ENCODE results near the gene NPB. TPM values are rescaled to one million over a fixed set of nuclear protein-coding genes. Genes with fewer than 3 reads are reported as not detected.

NPB gene
- total RNA-seq, 4 donors from 2014 or later, result 0.41 TPM; not detected in 3

DNA sequence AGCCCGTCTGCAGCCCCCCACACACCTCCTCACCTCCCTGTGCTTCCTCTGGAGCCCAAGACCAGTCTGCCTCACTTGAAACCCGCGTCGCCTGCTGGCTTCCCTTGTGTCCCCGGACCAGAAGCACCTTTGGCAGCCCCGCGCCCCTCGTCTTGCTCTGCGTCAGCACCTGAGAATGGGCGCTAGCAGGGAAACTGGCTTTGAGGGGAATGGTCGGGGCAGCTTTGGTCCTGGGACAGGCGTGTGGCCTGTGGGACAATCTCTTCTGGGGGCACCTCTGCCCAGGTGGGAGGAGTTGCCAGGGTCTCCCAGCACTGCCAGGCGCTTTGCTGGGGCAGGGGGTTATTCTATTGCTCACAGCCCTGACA lies 29.1 kb downstream of the NPB start:
- TF ChIP-seq, protein P1, sequence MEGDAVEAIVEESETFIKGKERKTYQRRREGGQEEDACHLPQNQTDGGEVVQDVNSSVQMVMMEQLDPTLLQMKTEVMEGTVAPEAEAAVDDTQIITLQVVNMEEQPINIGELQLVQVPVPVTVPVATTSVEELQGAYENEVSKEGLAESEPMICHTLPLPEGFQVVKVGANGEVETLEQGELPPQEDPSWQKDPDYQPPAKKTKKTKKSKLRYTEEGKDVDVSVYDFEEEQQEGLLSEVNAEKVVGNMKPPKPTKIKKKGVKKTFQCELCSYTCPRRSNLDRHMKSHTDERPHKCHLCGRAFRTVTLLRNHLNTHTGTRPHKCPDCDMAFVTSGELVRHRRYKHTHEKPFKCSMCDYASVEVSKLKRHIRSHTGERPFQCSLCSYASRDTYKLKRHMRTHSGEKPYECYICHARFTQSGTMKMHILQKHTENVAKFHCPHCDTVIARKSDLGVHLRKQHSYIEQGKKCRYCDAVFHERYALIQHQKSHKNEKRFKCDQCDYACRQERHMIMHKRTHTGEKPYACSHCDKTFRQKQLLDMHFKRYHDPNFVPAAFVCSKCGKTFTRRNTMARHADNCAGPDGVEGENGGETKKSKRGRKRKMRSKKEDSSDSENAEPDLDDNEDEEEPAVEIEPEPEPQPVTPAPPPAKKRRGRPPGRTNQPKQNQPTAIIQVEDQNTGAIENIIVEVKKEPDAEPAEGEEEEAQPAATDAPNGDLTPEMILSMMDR (IDR thresholded peaks at IDR 0.05), result no peak
- TF ChIP-seq EP300 (IDR thresholded peaks at IDR 0.05; ENCODE audit: low read depth), result no peak
- no peak for TF ChIP-seq POLR2AphosphoS5 (IDR thresholded peaks at IDR 0.05)
- TF ChIP-seq POLR2A (IDR thresholded peaks at IDR 0.05), result no peak
- DNase-seq, result no peak
- 77% methylated on average over 13 of the region's 13 CpGs; no CpG with 5 or more reads in 1 of the 2 donors for WGBS, 2 donors (ENCODE audit: low coverage in 1 of 2)
- H3K27ac ChIP-seq, result no peak overlapping the region
- H3K36me3 ChIP-seq, result no peaks in the 10 kb centered on the region
- H3K4me3 ChIP-seq, result no peak overlapping the region
- H3K27me3 ChIP-seq, result peaks cover 17% of the 10 kb centered on the region
- intact Hi-C loops (cut with DNase I; ENCODE audit: low total_unique reads) (no loop called here), in situ Hi-C loops (cut with MboI; ENCODE audit: low pct_ligation_motif_present in 1 of 4, low pct_unique_long_range_greater_than_20kb in 1 of 4, low sequenced_read_pairs in 3 of 4) (no loop called here)
- peaks cover 8 to 31% (median 19%) of the 10 kb centered on the region in 4 donors for H3K4me1 ChIP-seq
- no peaks in the 10 kb centered on the region for H3K9me3 ChIP-seq

DNA sequence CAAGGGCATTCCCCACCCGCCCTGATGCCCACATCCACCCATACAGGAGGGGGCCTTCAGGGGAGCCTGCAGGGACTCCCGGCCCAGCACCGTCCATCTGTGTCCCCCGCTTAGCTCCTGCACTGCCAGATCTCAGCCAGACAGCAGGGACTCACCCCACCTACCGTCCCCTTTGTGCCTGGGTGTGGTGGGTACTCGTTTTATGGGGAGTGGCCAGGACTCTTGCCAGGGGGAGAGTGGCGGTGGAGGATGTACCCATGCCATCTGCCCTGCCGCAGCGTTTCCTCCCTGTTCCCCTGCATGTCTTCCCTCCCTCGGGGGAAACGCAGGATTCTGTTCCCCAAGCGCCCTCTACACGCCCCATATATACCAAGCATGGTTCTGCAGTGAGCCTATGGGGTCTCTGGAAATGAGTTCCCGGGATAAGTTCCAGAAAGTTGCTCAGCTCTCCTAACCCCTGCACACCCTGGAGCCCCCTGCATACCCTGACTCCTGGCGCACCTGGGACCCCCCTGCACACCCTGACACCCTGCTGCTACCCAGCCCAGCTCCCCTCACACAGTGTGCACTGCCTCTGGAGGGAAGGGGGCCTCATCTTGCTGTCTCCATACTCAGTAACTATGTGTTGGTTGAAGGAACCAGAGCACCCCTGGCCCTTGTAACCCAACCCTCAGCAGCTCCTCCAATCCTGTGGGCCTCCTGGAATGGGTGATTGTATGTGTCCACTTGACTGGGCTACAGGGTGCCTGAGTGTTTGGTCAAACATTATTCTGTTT lies 29.7 kb downstream of the NPB start:
- Histone ChIP-seq H3K27me3 (peaks cover 17% of the 10 kb centered on the region), H3K9me3 (no peaks in the 10 kb centered on the region), H3K36me3 (no peaks in the 10 kb centered on the region), H3K27ac (no peak overlapping the region), H3K4me3 (no peak overlapping the region), H3K4me1 (peaks cover 10 to 34% (median 21%) of the 10 kb centered on the region in 4 donors)
- no peak for DNase-seq
- TF ChIP-seq EP300 (IDR thresholded peaks at IDR 0.05; ENCODE audit: low read depth), result no peak
- TF ChIP-seq, protein P1 (IDR thresholded peaks at IDR 0.05), result no peak
- TF ChIP-seq POLR2A (IDR thresholded peaks at IDR 0.05), result no peak
- TF ChIP-seq POLR2AphosphoS5 (IDR thresholded peaks at IDR 0.05), result no peak
- in situ Hi-C loops (cut with MboI; ENCODE audit: low pct_ligation_motif_present in 1 of 4, low pct_unique_long_range_greater_than_20kb in 1 of 4, low sequenced_read_pairs in 3 of 4), result no loop called here
- intact Hi-C loops (cut with DNase I; ENCODE audit: low total_unique reads), result no loop called here
- WGBS, 2 donors (ENCODE audit: low coverage in 1 of 2), result 34% methylated on average over 14 of the region's 15 CpGs; no CpG with 5 or more reads in 1 of the 2 donors

GRCh38 chr17:81932333-81932983 lies 30.4 kb downstream of the NPB start:
- in situ Hi-C loops (cut with MboI; ENCODE audit: low pct_ligation_motif_present in 1 of 4, low pct_unique_long_range_greater_than_20kb in 1 of 4, low sequenced_read_pairs in 3 of 4) (no loop called here), intact Hi-C loops (cut with DNase I; ENCODE audit: low total_unique reads) (no loop called here)
- Histone ChIP-seq H3K27ac (no peak overlapping the region), H3K27me3 (peaks cover 17% of the 10 kb centered on the region), H3K4me1 (peaks cover 13 to 39% (median 26%) of the 10 kb centered on the region in 4 donors), H3K9me3 (no peaks in the 10 kb centered on the region), H3K4me3 (no peak overlapping the region), H3K36me3 (no peaks in the 10 kb centered on the region)
- no peak for TF ChIP-seq EP300 (IDR thresholded peaks at IDR 0.05; ENCODE audit: low read depth)
- WGBS, 2 donors (ENCODE audit: low coverage in 1 of 2), result 87% methylated on average over 9 of the region's 9 CpGs; no CpG with 5 or more reads in 1 of the 2 donors
- DNase-seq, result no peak

GRCh38 chr17:81933178-81933699 lies 31.2 kb downstream of the NPB start:
- no peak overlapping the region for H3K4me3 ChIP-seq
- peaks cover 11 to 35% (median 26%) of the 10 kb centered on the region in 4 donors for H3K4me1 ChIP-seq
- H3K9me3 ChIP-seq, result no peaks in the 10 kb centered on the region
- in situ Hi-C loops (cut with MboI; ENCODE audit: low pct_ligation_motif_present in 1 of 4, low pct_unique_long_range_greater_than_20kb in 1 of 4, low sequenced_read_pairs in 3 of 4) (no loop called here), intact Hi-C loops (cut with DNase I; ENCODE audit: low total_unique reads) (no loop called here)
- 88% methylated on average over 14 of the region's 14 CpGs; no CpG with 5 or more reads in 1 of the 2 donors for WGBS, 2 donors (ENCODE audit: low coverage in 1 of 2)
- peaks cover 15% of the 10 kb centered on the region for H3K27me3 ChIP-seq
- DNase-seq, result no peak
- no peak overlapping the region for H3K27ac ChIP-seq
- TF ChIP-seq, protein P1 (IDR thresholded peaks at IDR 0.05), result no peak
- TF ChIP-seq POLR2A (IDR thresholded peaks at IDR 0.05) (no peak), POLR2AphosphoS5 (IDR thresholded peaks at IDR 0.05) (no peak), EP300 (IDR thresholded peaks at IDR 0.05; ENCODE audit: low read depth) (no peak)
- no peaks in the 10 kb centered on the region for H3K36me3 ChIP-seq

Data from transverse colon (tissue), 4 donors.